ENCODE data around the gene ARHGAP10. TPM values are rescaled to one million over a fixed set of nuclear protein-coding genes. Genes with fewer than 3 reads are reported as not detected.

The ARHGAP10 gene
- total RNA-seq, 1 donor from 2014 or later, result 25.5 TPM

DNA sequence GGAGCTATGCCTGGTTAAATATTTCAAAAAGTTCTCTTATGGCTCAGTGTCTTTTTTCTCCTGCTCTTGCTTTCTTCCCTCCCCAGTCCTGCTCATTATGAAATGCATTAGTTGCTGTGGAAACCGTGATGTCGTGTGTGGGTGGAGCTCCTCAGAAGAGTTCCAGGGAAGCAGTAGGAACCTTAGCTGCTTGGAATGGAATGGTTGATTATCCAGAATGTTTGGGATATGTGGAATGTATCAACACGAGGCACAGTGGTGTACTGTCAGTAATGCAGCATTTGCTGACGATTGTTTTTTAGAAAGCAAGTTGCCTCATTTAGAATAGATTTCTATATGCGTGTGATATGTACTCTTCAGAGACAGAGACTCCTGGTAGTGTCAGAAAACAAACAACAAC lies 333.2 kb downstream of the ARHGAP10 start:
- peaks cover 4% of the 10 kb centered on the region for H3K9me3 Mint-ChIP-seq
- H3K4me1 Mint-ChIP-seq (ENCODE audit: unreplicated experiment), result peaks cover 37% of the 10 kb centered on the region
- DNase-seq (ENCODE audit: extremely low spot score, unreplicated experiment), result no peak
- peaks cover 19% of the 10 kb centered on the region for H3K36me3 Mint-ChIP-seq
- TF ChIP-seq, protein P1, sequence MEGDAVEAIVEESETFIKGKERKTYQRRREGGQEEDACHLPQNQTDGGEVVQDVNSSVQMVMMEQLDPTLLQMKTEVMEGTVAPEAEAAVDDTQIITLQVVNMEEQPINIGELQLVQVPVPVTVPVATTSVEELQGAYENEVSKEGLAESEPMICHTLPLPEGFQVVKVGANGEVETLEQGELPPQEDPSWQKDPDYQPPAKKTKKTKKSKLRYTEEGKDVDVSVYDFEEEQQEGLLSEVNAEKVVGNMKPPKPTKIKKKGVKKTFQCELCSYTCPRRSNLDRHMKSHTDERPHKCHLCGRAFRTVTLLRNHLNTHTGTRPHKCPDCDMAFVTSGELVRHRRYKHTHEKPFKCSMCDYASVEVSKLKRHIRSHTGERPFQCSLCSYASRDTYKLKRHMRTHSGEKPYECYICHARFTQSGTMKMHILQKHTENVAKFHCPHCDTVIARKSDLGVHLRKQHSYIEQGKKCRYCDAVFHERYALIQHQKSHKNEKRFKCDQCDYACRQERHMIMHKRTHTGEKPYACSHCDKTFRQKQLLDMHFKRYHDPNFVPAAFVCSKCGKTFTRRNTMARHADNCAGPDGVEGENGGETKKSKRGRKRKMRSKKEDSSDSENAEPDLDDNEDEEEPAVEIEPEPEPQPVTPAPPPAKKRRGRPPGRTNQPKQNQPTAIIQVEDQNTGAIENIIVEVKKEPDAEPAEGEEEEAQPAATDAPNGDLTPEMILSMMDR (conservative IDR thresholded peaks at IDR 0.05), result no peak
- no peaks in the 10 kb centered on the region for H3K27me3 Mint-ChIP-seq
- H3K4me3 Mint-ChIP-seq, result no peak overlapping the region
- H3K27ac Mint-ChIP-seq, result no peak overlapping the region

DNA sequence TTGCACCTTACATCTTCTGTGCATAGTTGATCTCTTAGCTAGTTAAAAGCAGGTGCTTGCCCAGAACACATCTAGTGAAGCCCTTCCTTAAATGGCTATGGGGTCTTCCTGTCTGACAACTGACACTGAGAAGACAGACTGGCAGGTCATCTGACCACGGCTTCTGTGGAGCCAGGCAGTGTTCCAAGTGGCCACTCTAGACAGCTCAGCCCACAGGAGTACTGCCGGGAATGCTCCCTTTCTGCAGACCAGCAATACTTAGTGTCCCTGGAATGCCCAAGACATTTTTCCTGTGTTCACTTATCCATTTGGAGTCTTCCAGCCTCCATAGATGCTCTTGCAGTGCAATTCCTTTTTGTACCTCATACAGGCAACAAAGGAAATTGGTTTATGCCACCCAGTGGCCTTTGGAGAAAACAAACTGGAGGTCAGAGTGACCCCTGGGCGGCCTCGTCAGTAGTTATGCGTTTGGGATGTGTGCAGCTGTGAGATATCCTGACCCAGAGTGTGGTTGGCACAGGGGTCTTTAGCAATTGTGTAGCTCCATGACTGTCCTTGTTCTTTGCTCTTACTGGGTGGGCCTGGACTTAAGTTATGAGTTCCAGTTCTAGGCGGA lies 335.5 kb downstream of the ARHGAP10 start:
- H3K4me3 Mint-ChIP-seq, result no peak overlapping the region
- H3K4me1 Mint-ChIP-seq (ENCODE audit: unreplicated experiment), result peaks cover 20% of the 10 kb centered on the region
- no peaks in the 10 kb centered on the region for H3K27me3 Mint-ChIP-seq
- H3K27ac Mint-ChIP-seq, result no peak overlapping the region
- H3K9me3 Mint-ChIP-seq, result no peaks in the 10 kb centered on the region
- TF ChIP-seq, protein P1 (conservative IDR thresholded peaks at IDR 0.05), result no peak
- no peak for DNase-seq (ENCODE audit: extremely low spot score, unreplicated experiment)
- peaks cover 15% of the 10 kb centered on the region for H3K36me3 Mint-ChIP-seq

DNA sequence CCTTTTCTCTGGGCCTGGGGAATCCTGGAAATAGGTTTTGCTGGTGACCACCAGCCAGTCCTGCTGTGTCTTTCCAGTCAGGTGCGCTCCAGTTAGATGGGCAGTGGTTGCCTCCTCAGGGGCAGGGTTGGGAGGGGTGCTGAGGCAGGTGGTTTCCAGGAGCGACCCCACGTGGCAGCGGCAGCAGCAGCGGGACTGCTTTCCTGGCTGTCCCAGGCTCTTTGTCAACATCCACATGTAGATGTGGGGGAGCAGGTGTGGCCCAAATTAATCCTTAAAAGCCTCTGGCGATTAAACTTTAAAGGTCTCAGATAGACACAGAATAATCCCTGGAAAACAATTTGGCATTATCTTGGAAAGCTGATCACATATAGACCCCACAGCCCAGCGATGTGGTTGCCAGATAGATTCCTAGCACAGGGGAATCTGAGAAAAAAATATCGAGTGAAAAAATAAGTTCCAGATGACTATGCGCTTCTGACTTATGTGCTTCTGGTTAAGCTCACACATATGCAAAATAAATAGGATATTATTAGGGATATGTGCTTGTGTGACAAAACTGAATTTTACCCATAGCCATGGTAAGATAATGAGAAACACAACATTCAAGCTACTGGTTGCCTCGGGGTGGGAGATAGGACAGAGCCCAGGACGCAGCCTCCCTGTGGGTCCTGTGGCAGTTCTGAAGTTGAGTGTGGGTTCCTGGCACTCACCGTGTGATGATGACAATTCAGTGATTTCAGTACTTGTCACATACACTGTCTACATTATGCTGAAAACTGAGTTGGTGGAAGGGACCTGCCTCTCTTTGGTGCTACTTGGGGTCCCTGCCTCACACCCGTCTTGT lies 336.4 kb downstream of the ARHGAP10 start:
- no peak overlapping the region for H3K27ac Mint-ChIP-seq
- no peak for DNase-seq (ENCODE audit: extremely low spot score, unreplicated experiment)
- peaks cover 20% of the 10 kb centered on the region for H3K4me1 Mint-ChIP-seq (ENCODE audit: unreplicated experiment)
- no peaks in the 10 kb centered on the region for H3K9me3 Mint-ChIP-seq
- no peak overlapping the region for H3K4me3 Mint-ChIP-seq
- H3K36me3 Mint-ChIP-seq, result peaks cover 15% of the 10 kb centered on the region
- TF ChIP-seq, protein P1 (conservative IDR thresholded peaks at IDR 0.05), result no peak
- H3K27me3 Mint-ChIP-seq, result no peaks in the 10 kb centered on the region

DNA sequence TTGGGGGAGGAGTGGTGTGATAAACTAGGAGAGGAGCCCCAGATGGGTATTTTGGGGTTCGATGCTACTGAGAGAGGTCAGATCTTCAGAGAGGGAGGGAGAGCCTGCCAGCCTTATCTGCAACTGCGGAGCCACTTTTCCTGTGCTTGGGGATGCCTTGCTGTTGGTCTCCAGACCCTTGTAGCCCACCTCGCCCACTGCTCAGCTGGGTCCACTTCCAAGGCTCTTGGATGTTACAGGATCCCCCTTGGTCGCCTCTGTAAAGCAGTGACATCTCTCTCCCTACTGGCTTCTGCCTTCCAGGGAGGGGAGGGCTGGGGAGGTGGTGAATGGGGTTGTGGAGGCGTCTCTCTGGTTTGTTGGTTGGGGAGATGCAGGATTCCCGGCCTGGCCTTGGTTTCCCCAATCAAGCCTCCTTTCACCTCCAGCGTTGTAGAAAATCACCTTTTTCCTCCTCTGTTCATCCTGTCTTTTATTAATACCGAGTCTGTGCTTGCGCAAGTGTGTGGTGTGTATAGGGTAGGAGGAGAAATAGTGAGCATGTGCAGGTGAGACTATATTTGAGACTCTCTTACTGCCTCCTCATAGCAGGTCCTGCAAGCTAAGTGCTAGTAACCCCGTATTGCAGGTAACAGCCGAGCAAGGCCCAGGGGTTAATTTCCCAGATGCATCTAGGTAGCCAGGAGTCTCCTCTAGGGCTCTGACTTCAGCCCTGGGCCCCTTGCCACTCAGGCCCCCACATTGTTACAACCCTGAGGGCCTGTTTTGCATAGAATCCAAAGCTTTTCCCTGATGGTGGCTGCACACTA lies 337.4 kb downstream of the ARHGAP10 start:
- peaks cover 17% of the 10 kb centered on the region for H3K4me1 Mint-ChIP-seq (ENCODE audit: unreplicated experiment)
- H3K9me3 Mint-ChIP-seq, result no peaks in the 10 kb centered on the region
- no peak overlapping the region for H3K27ac Mint-ChIP-seq
- no peak for DNase-seq (ENCODE audit: extremely low spot score, unreplicated experiment)
- H3K36me3 Mint-ChIP-seq, result peaks cover 20% of the 10 kb centered on the region
- TF ChIP-seq, protein P1 (conservative IDR thresholded peaks at IDR 0.05), result no peak
- H3K4me3 Mint-ChIP-seq, result no peak overlapping the region
- H3K27me3 Mint-ChIP-seq, result no peaks in the 10 kb centered on the region

DNA sequence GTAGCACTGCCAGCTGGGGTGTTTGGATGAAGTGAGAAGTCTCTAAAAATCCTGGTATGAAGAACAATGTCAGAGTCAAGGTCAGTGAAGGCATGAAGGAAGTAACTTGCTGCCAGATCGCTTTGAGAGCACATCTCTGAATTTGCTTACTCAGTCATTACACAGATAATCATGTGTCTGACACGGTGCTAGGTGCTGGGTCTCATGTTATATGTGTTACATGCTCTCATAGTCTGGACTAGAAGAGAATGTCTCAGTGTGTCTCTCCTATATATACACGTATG lies 337.9 kb downstream of the ARHGAP10 start:
- Mint-ChIP-seq H3K9me3 (no peaks in the 10 kb centered on the region), H3K4me1 (ENCODE audit: unreplicated experiment) (peaks cover 15% of the 10 kb centered on the region), H3K4me3 (no peak overlapping the region), H3K27me3 (no peaks in the 10 kb centered on the region), H3K36me3 (peaks cover 23% of the 10 kb centered on the region), H3K27ac (no peak overlapping the region)
- DNase-seq (ENCODE audit: extremely low spot score, unreplicated experiment), result no peak
- TF ChIP-seq, protein P1 (conservative IDR thresholded peaks at IDR 0.05), result no peak
